HEK293 (cell line): ENCODE data around the gene MAP3K20.

ENCODE experiments used
- CTCF ChIA-PET: fragments of 350-600 bp; formaldehyde crosslinking; extraction: SDS; loops from one replicate; lab custom pipeline; 2021; ENCODE audit warnings: antibody characterized with exemption; lab: Yijun Ruan, JAX
- POLR2A ChIA-PET: fragments of 300-600 bp; formaldehyde crosslinking; extraction: SDS; loops from one replicate; lab custom pipeline; 2020; ENCODE audit warnings: antibody characterized with exemption, inconsistent platforms; lab: Yijun Ruan, JAX
- H3K27ac ChIP-seq: fragments of 200-500 bp; sonication (Bioruptor generic); 2 replicates; pipeline ENCODE4 v1.5.1; 2014; ENCODE audit warnings: low read depth, low read length, control low read depth, inconsistent platforms; ENCODE audit errors: extremely low read depth
- H3K36me3 ChIP-seq, 2 experiments: fragments of 200-500 bp in 1 of 2; sonication (Bioruptor generic) in 1 of 2; 1 replicate in 1 of 2; 2 replicates in 1 of 2; pipeline ENCODE4 v1.5.1; 2014 to 2017; ENCODE audit warnings: inconsistent platforms in 2 of 2, low read length in 2 of 2; ENCODE audit not compliant: control insufficient read depth in 2 of 2, insufficient read depth in 1 of 2
- H3K4me1 ChIP-seq: fragments of 200-500 bp; sonication (Bioruptor generic); 2 replicates; pipeline ENCODE4 v1.5.1; 2014; ENCODE audit warnings: mild to moderate bottlenecking, low read length, inconsistent platforms; ENCODE audit not compliant: control insufficient read depth, insufficient read depth
- H3K4me3 ChIP-seq: 2 replicates; pipeline ENCODE4 v1.5.1; 2011; ENCODE audit warnings: low read depth, mild to moderate bottlenecking, control low read depth, low read length, moderate library complexity
- H3K9me3 ChIP-seq: fragments of 200-500 bp; sonication (Bioruptor generic); 2 replicates; pipeline ENCODE4 v1.5.1; 2014; ENCODE audit warnings: low read depth, low read length, inconsistent platforms; ENCODE audit not compliant: control insufficient read depth, insufficient read depth
- EGR2 ChIP-seq: fragments of 450-650 bp; formaldehyde crosslinking; IDR thresholded peaks from 2 replicates; pipeline ENCODE4 v1.5.1; 2016; ENCODE audit warnings: low read depth, missing biosample characterization, missing genetic modification characterization
- GFI1B ChIP-seq: fragments of 450-650 bp; formaldehyde crosslinking; IDR thresholded peaks from 2 replicates; pipeline ENCODE4 v1.5.1; 2016; ENCODE audit warnings: missing biosample characterization, missing genetic modification characterization
- GLI2 ChIP-seq: fragments of 450-650 bp; formaldehyde crosslinking; IDR thresholded peaks from 2 replicates; pipeline ENCODE4; 2017; ENCODE audit warnings: missing biosample characterization, missing genetic modification characterization, low read depth, borderline replicate concordance
- HOXA7 ChIP-seq: sonication (generic); formaldehyde crosslinking; IDR thresholded peaks from 2 replicates; pipeline ENCODE4 v1.8.1; 2022; ENCODE audit warnings: missing genetic modification reagents, borderline replicate concordance
- YY2 ChIP-seq: fragments of 450-650 bp; formaldehyde crosslinking; IDR thresholded peaks from 2 replicates; pipeline ENCODE4 v1.5.1; 2016; ENCODE audit warnings: missing biosample characterization, missing genetic modification characterization
- ZBTB1 ChIP-seq: fragments of 450-650 bp; formaldehyde crosslinking; IDR thresholded peaks from 2 replicates; pipeline ENCODE4 v1.5.1; 2016; ENCODE audit warnings: missing biosample characterization, missing genetic modification characterization
- ZNF10 ChIP-seq: fragments of 450-650 bp; formaldehyde crosslinking; IDR thresholded peaks from 2 replicates; pipeline ENCODE4 v1.5.1; 2017; ENCODE audit warnings: missing biosample characterization, missing genetic modification characterization
- ZNF140 ChIP-seq: fragments of 450-650 bp; formaldehyde crosslinking; IDR thresholded peaks from 2 replicates; pipeline ENCODE4 v1.5.1; 2016; ENCODE audit warnings: missing biosample characterization, missing genetic modification characterization
- ZNF146 ChIP-seq: fragments of 450-650 bp; formaldehyde crosslinking; IDR thresholded peaks from 2 replicates; pipeline ENCODE4 v1.5.1; 2016; ENCODE audit warnings: missing biosample characterization, missing genetic modification characterization
- ZNF169 ChIP-seq: fragments of 450-650 bp; formaldehyde crosslinking; IDR thresholded peaks from 2 replicates; pipeline ENCODE4 v1.5.1; 2016; ENCODE audit warnings: missing biosample characterization, missing genetic modification characterization
- ZNF248 ChIP-seq: fragments of 450-650 bp; formaldehyde crosslinking; IDR thresholded peaks from 2 replicates; pipeline ENCODE4 v1.5.1; 2017; ENCODE audit warnings: missing biosample characterization, missing genetic modification characterization
- ZNF266 ChIP-seq: fragments of 450-650 bp; formaldehyde crosslinking; IDR thresholded peaks from 2 replicates; pipeline ENCODE4 v1.5.1; 2016; ENCODE audit warnings: missing biosample characterization, missing genetic modification characterization, low read depth
- ZNF350 ChIP-seq: fragments of 450-650 bp; formaldehyde crosslinking; IDR thresholded peaks from 2 replicates; pipeline ENCODE4 v1.5.0; 2017; ENCODE audit warnings: missing biosample characterization, mild to moderate bottlenecking, missing genetic modification characterization
- ZNF354C ChIP-seq: fragments of 450-650 bp; formaldehyde crosslinking; IDR thresholded peaks from 2 replicates; pipeline ENCODE4 v1.5.1; 2016; ENCODE audit warnings: missing biosample characterization, missing genetic modification characterization, low read depth, borderline replicate concordance
- ZNF514 ChIP-seq: fragments of 450-650 bp; formaldehyde crosslinking; IDR thresholded peaks from 2 replicates; pipeline ENCODE4 v1.5.1; 2016; ENCODE audit warnings: missing biosample characterization, missing genetic modification characterization
- ZNF521 ChIP-seq: fragments of 450-650 bp; formaldehyde crosslinking; IDR thresholded peaks from 2 replicates; pipeline ENCODE4 v1.5.1; 2017; ENCODE audit warnings: missing biosample characterization, mild to moderate bottlenecking, missing genetic modification characterization
- ZNF621 ChIP-seq: fragments of 450-650 bp; formaldehyde crosslinking; IDR thresholded peaks from 2 replicates; pipeline ENCODE4 v1.5.1; 2017; ENCODE audit warnings: missing biosample characterization, missing genetic modification characterization
- ZNF785 ChIP-seq: fragments of 450-650 bp; formaldehyde crosslinking; IDR thresholded peaks from 2 replicates; pipeline ENCODE4 v1.5.1; 2016; ENCODE audit warnings: missing biosample characterization, missing genetic modification characterization
- TF ChIP-seq, protein P1 (sequence below): sonication (generic); formaldehyde crosslinking; IDR thresholded peaks from 2 replicates; pipeline ENCODE4 v1.8.1; 2022; ENCODE audit warnings: mild to moderate bottlenecking, moderate library complexity, missing genetic modification reagents
- TF ChIP-seq, protein P2 (sequence below): fragments of 450-650 bp; formaldehyde crosslinking; IDR thresholded peaks from 2 replicates; pipeline ENCODE4 v1.5.1; 2017; ENCODE audit warnings: missing biosample characterization, missing genetic modification characterization
- TF ChIP-seq, protein P3 (sequence below): fragments of 450-650 bp; formaldehyde crosslinking; IDR thresholded peaks from 2 replicates; pipeline ENCODE4 v1.5.1; 2016; ENCODE audit warnings: missing biosample characterization, missing genetic modification characterization, low read depth
- TF ChIP-seq, protein P4 (sequence below): fragments of 450-650 bp; formaldehyde crosslinking; IDR thresholded peaks from 2 replicates; pipeline ENCODE4 v1.5.1; 2017; ENCODE audit warnings: missing biosample characterization, mild to moderate bottlenecking, missing genetic modification characterization, moderate library complexity
- TF ChIP-seq, protein P5 (sequence below): fragments of 450-650 bp; formaldehyde crosslinking; IDR thresholded peaks from 2 replicates; pipeline ENCODE4 v1.5.1; 2016; ENCODE audit warnings: missing biosample characterization, missing genetic modification characterization
- TF ChIP-seq, protein P6 (sequence below): fragments of 450-650 bp; formaldehyde crosslinking; IDR thresholded peaks from 2 replicates; pipeline ENCODE4 v1.5.0; 2017; ENCODE audit warnings: missing biosample characterization, missing genetic modification characterization, borderline replicate concordance
- TF ChIP-seq, protein P7 (sequence below): fragments of 450-650 bp; formaldehyde crosslinking; IDR thresholded peaks from 2 replicates; pipeline ENCODE4 v1.5.1; 2017; ENCODE audit warnings: missing biosample characterization, missing genetic modification characterization

Gene MAP3K20

DNA sequence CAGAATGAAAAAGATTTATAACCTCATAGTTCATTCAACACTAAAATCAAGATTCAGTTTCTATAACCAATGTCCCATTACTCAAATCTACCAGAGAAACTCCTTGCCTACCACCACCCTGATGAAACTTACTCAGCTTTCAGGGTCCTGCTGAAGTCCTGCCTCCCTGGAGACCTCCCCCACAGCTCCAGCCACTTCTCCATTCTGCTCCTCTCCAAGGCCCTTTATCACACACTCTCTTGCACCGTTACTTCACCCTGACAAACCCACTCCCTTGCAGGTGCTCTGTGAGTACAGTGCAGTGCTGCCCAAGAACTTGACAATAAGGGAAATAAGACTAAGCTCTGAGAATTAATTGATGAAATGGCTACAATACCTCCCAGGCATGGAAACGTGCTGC, 195.5 kb downstream of the MAP3K20 start:
- POLR2A ChIA-PET, result no interaction called here
- TF ChIP-seq, protein P1, sequence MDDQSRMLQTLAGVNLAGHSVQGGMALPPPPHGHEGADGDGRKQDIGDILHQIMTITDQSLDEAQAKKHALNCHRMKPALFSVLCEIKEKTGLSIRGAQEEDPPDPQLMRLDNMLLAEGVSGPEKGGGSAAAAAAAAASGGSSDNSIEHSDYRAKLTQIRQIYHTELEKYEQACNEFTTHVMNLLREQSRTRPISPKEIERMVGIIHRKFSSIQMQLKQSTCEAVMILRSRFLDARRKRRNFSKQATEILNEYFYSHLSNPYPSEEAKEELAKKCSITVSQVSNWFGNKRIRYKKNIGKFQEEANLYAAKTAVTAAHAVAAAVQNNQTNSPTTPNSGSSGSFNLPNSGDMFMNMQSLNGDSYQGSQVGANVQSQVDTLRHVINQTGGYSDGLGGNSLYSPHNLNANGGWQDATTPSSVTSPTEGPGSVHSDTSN (CRISPR knock-in tag), result no peak
- TF ChIP-seq ZNF621 (tag by site-specific recombination) (no peak), ZNF10 (no peak), ZNF146 (no peak), EGR2 (tag by site-specific recombination) (no peak), GLI2 (tag by site-specific recombination) (no peak), YY2 (tag by site-specific recombination) (no peak), ZNF140 (tag by site-specific recombination) (no peak), GFI1B (tag by site-specific recombination) (no peak), ZNF248 (tag by site-specific recombination) (no peak)
- TF ChIP-seq, protein P2, sequence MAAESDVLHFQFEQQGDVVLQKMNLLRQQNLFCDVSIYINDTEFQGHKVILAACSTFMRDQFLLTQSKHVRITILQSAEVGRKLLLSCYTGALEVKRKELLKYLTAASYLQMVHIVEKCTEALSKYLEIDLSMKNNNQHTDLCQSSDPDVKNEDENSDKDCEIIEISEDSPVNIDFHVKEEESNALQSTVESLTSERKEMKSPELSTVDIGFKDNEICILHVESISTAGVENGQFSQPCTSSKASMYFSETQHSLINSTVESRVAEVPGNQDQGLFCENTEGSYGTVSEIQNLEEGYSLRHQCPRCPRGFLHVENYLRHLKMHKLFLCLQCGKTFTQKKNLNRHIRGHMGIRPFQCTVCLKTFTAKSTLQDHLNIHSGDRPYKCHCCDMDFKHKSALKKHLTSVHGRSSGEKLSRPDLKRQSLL (tag by site-specific recombination), result no peak
- TF ChIP-seq, protein P3, sequence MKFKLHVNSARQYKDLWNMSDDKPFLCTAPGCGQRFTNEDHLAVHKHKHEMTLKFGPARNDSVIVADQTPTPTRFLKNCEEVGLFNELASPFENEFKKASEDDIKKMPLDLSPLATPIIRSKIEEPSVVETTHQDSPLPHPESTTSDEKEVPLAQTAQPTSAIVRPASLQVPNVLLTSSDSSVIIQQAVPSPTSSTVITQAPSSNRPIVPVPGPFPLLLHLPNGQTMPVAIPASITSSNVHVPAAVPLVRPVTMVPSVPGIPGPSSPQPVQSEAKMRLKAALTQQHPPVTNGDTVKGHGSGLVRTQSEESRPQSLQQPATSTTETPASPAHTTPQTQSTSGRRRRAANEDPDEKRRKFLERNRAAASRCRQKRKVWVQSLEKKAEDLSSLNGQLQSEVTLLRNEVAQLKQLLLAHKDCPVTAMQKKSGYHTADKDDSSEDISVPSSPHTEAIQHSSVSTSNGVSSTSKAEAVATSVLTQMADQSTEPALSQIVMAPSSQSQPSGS (tag by site-specific recombination), result no peak
- TF ChIP-seq, protein P4, sequence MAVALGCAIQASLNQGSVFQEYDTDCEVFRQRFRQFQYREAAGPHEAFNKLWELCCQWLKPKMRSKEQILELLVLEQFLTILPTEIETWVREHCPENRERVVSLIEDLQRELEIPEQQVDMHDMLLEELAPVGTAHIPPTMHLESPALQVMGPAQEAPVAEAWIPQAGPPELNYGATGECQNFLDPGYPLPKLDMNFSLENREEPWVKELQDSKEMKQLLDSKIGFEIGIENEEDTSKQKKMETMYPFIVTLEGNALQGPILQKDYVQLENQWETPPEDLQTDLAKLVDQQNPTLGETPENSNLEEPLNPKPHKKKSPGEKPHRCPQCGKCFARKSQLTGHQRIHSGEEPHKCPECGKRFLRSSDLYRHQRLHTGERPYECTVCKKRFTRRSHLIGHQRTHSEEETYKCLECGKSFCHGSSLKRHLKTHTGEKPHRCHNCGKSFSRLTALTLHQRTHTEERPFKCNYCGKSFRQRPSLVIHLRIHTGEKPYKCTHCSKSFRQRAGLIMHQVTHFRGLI (tag by site-specific recombination), result no peak
- no peak overlapping the region for H3K27ac ChIP-seq
- H3K36me3 ChIP-seq, result peaks cover 3 to 4% of the 10 kb centered on the region in 2 experiments; a peak in 1 of 3 replicates
- no peaks in the 10 kb centered on the region for H3K9me3 ChIP-seq
- H3K4me3 ChIP-seq, result no peak overlapping the region
- H3K4me1 ChIP-seq, result no peaks in the 10 kb centered on the region
- CTCF ChIA-PET, result no interaction called here

DNA sequence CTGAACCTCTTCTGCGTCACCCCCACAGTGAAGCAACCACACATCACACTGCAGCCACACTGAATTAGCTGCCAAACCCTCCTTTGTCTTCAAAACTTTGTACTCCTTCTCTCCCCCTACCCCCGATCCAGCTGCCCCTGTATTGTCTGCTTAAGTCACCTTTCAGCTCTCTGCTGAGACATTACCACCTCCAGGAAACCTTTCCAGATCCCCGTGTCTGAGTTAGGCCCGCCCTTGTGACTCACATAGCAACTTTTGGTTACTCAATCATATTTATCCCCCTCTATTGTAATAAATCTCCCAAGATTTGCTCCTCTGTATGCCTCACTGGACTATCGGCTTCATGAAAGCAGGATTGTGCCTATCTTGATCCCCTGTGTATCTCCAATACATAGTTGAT, 196.2 kb downstream of the MAP3K20 start:
- CTCF ChIA-PET, result interaction anchor here (0.6 kb wide), 1 partner anchor 458 kb away, joined by 3 read pairs; no protein-coding TSS in a partner anchor
- TF ChIP-seq, protein P5, sequence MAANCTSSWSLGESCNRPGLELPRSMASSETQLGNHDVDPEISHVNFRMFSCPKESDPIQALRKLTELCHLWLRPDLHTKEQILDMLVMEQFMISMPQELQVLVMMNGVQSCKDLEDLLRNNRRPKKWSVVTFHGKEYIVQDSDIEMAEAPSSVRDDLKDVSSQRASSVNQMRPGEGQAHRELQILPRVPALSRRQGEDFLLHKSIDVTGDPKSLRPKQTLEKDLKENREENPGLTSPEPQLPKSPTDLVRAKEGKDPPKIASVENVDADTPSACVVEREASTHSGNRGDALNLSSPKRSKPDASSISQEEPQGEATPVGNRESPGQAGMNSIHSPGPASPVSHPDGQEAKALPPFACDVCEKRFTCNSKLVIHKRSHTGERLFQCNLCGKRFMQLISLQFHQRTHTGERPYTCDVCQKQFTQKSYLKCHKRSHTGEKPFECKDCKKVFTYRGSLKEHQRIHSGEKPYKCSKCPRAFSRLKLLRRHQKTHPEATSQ, result no peak
- TF ChIP-seq ZNF785 (tag by site-specific recombination) (no peak), ZNF350 (no peak), ZNF514 (tag by site-specific recombination) (no peak), ZNF521 (tag by site-specific recombination) (no peak), ZNF266 (tag by site-specific recombination) (no peak), HOXA7 (CRISPR knock-in tag) (no peak), ZNF169 (tag by site-specific recombination) (no peak), ZBTB1 (tag by site-specific recombination) (no peak), ZNF354C (tag by site-specific recombination) (no peak)
- TF ChIP-seq, protein P6, sequence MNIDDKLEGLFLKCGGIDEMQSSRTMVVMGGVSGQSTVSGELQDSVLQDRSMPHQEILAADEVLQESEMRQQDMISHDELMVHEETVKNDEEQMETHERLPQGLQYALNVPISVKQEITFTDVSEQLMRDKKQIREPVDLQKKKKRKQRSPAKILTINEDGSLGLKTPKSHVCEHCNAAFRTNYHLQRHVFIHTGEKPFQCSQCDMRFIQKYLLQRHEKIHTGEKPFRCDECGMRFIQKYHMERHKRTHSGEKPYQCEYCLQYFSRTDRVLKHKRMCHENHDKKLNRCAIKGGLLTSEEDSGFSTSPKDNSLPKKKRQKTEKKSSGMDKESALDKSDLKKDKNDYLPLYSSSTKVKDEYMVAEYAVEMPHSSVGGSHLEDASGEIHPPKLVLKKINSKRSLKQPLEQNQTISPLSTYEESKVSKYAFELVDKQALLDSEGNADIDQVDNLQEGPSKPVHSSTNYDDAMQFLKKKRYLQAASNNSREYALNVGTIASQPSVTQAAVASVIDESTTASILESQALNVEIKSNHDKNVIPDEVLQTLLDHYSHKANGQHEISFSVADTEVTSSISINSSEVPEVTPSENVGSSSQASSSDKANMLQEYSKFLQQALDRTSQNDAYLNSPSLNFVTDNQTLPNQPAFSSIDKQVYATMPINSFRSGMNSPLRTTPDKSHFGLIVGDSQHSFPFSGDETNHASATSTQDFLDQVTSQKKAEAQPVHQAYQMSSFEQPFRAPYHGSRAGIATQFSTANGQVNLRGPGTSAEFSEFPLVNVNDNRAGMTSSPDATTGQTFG (tag by site-specific recombination), result no peak
- TF ChIP-seq, protein P7, sequence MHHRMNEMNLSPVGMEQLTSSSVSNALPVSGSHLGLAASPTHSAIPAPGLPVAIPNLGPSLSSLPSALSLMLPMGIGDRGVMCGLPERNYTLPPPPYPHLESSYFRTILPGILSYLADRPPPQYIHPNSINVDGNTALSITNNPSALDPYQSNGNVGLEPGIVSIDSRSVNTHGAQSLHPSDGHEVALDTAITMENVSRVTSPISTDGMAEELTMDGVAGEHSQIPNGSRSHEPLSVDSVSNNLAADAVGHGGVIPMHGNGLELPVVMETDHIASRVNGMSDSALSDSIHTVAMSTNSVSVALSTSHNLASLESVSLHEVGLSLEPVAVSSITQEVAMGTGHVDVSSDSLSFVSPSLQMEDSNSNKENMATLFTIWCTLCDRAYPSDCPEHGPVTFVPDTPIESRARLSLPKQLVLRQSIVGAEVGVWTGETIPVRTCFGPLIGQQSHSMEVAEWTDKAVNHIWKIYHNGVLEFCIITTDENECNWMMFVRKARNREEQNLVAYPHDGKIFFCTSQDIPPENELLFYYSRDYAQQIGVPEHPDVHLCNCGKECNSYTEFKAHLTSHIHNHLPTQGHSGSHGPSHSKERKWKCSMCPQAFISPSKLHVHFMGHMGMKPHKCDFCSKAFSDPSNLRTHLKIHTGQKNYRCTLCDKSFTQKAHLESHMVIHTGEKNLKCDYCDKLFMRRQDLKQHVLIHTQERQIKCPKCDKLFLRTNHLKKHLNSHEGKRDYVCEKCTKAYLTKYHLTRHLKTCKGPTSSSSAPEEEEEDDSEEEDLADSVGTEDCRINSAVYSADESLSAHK, result no peak

More for the DNA sequence above, 196.2 kb downstream of the MAP3K20 start:
- no peaks in the 10 kb centered on the region for H3K4me1 ChIP-seq
- H3K9me3 ChIP-seq, result no peaks in the 10 kb centered on the region
- POLR2A ChIA-PET, result no interaction called here
- H3K36me3 ChIP-seq, result no peaks in the 10 kb centered on the region
- H3K4me3 ChIP-seq, result no peak overlapping the region
- no peak overlapping the region for H3K27ac ChIP-seq
